ENCODE data around the gene DMRT3. TPM values are rescaled to one million over a fixed set of nuclear protein-coding genes. Genes with fewer than 3 reads are reported as not detected.
A peak's percentile ranks its signal among the peaks of the same experiment; 100 is the strongest.

Gene DMRT3, protein sequence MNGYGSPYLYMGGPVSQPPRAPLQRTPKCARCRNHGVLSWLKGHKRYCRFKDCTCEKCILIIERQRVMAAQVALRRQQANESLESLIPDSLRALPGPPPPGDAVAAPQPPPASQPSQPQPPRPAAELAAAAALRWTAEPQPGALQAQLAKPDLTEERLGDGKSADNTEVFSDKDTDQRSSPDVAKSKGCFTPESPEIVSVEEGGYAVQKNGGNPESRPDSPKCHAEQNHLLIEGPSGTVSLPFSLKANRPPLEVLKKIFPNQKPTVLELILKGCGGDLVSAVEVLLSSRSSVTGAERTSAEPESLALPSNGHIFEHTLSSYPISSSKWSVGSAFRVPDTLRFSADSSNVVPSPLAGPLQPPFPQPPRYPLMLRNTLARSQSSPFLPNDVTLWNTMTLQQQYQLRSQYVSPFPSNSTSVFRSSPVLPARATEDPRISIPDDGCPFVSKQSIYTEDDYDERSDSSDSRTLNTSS
- under 1 TPM in 1 of 9 donors, not detected in 8; 0.15 TPM for total RNA-seq
- polyA plus RNA-seq: not detected
- long read RNA-seq, donor 1: 0 reads
- long read RNA-seq, donor 2: 0 reads
- long read RNA-seq, donor 3: 0 reads

DNA sequence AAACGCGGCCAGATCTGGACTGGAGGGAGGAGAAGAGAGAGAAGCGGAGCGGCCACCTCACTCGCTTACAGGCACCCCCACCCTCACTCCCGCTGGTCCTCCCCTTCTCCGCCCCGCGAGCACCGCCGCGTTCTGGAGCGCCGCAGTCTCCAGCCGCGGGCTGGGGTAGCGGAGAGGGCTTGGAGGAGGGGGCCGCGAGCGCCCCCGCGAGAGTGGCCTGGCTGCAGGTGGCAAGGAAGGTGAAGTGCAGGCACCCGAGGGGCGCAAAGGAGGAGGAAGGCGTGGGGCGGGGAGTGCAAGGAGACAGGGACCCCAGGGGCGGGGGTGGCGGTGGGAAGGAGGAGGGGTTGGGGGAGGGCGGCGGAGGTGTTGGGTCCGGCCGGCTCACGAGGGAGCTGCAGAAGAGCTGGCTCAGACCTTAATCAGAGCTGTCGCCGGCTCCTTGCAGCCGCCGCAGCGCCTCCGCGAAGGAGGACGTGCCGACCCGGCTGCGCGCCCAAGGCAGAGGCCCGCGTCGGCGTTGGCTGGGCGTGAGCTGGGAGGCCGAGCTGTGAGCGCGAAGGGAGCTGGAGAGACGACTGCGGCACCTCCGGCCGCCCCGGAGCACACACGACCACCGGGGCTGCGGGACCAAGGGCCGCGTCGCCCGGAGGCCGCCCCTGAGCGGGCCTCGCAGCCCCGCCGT, at the start of gene DMRT3:
Gene DMRT3 (plus strand): TSS at position 398 of the 685 bp plus-strand sequence. CDS start 347 bp downstream, outside the sequence.
- 0 to 2% (median 1%) methylated on average over 33 to 70 of the region's 70 CpGs for WGBS, 4 donors
- Histone ChIP-seq H3K9me3 (no peaks in the 10 kb centered on the region), H3K4me1 (peaks cover 0 to 34% (median 16%) of the 10 kb centered on the region in 12 donors), H3K4me3 (peak within 1 kb of the TSS in 2 of 12 donors; percentile 1 to 13), H3K27me3 (peaks cover 74 to 100% (median 98%) of the 10 kb centered on the region in 9 donors), H3K36me3 (no peaks in the 10 kb centered on the region), H3K27ac (no peak within 1 kb of the TSS)
- ATAC-seq (no peak), DNase-seq (no peak)
- intact Hi-C loops (cut with DNase I): no loop called here
- TF ChIP-seq, protein P1, sequence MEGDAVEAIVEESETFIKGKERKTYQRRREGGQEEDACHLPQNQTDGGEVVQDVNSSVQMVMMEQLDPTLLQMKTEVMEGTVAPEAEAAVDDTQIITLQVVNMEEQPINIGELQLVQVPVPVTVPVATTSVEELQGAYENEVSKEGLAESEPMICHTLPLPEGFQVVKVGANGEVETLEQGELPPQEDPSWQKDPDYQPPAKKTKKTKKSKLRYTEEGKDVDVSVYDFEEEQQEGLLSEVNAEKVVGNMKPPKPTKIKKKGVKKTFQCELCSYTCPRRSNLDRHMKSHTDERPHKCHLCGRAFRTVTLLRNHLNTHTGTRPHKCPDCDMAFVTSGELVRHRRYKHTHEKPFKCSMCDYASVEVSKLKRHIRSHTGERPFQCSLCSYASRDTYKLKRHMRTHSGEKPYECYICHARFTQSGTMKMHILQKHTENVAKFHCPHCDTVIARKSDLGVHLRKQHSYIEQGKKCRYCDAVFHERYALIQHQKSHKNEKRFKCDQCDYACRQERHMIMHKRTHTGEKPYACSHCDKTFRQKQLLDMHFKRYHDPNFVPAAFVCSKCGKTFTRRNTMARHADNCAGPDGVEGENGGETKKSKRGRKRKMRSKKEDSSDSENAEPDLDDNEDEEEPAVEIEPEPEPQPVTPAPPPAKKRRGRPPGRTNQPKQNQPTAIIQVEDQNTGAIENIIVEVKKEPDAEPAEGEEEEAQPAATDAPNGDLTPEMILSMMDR (IDR thresholded peaks at IDR 0.05): no peak
- TF ChIP-seq POLR2A (IDR thresholded peaks at IDR 0.05): no peak

DNA sequence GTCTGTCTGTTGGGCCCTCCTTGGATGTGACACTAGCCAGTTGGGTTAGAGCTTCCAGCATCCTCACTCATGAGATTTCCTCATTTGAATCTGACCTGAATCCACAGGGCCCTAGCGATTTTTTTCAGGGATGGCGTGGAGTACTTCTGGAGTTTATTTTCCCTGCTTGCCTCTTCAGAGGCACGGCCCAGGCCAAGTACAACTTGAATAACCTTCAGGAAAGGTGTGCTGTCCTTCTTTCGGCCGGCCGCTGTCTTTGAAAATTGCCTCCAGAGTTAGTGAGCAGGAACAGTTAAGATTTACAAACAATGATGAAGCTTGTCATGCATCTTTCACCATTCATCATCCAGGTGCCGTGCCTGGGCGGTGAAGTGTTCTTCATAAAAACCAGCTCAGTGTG, 49.5 kb upstream of the DMRT3 start:
- H3K36me3 ChIP-seq: no peaks in the 10 kb centered on the region
- WGBS, 4 donors: 86 to 94% (median 90%) methylated on average over 8 of the region's 8 CpGs
- DNase-seq: no peak
- no peaks in the 10 kb centered on the region for H3K4me1 ChIP-seq
- TF ChIP-seq, protein P1 (IDR thresholded peaks at IDR 0.05): no peak
- no peak for TF ChIP-seq POLR2A (IDR thresholded peaks at IDR 0.05)
- no peaks in the 10 kb centered on the region for H3K9me3 ChIP-seq
- no peak overlapping the region for H3K27ac ChIP-seq
- peaks cover 0 to 17% (median 0%) of the 10 kb centered on the region in 9 donors for H3K27me3 ChIP-seq
- no peak for ATAC-seq
- intact Hi-C loops (cut with DNase I): no loop called here
- H3K4me3 ChIP-seq: no peak overlapping the region

DNA sequence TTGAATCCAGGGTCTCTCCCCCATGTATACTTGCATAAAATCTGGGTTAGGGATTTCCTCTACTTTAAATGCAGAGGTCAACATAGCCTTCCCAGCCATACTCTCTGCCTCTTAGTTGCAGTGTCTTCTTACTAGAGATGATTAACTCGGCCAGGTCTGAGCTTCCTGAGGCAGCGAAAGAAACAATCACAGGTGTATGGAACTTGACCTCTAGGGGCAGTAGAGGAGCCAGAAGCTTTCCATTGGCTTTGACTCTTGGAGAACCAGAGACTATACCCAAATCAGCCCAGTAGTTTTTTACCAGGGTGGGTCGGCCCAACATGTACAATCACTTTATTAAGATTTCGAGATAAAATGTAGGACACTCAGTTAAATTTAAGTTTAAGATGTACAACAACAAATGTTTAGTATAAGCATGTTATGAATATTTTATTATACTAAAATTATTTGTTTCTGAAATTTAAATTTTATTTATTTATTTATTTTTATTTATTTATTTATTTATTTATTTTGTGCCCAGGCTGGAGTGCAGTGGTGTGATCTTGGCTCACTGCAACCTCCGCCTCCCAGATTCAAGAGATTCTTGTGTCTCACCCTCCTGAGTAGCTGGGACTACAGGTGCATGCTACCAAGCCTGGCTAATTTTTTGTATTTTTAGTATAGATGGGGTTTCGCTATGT, 48.0 kb upstream of the DMRT3 start:
- DNase-seq (no peak), ATAC-seq (no peak)
- peaks cover 0 to 13% (median 0%) of the 10 kb centered on the region in 9 donors for H3K27me3 ChIP-seq
- no peaks in the 10 kb centered on the region for H3K9me3 ChIP-seq
- H3K4me1 ChIP-seq: no peaks in the 10 kb centered on the region
- H3K4me3 ChIP-seq: no peak overlapping the region
- 64 to 68% (median 65%) methylated on average over 6 of the region's 6 CpGs for whole genome bisulfite sequencing, 4 donors
- no peaks in the 10 kb centered on the region for H3K36me3 ChIP-seq
- H3K27ac ChIP-seq: no peak overlapping the region
- intact Hi-C loops (cut with DNase I): no loop called here
- TF ChIP-seq POLR2A (IDR thresholded peaks at IDR 0.05): no peak
- TF ChIP-seq, protein P1 (IDR thresholded peaks at IDR 0.05): peak in 7 of 12 donors; percentile 19 to 40 (median 30)

Measured in heart left ventricle (tissue), 16 donors.